Effector memory CD8-positive, alpha-beta T cell (primary cell): ENCODE measurements around the gene KCNN3.

Experiments
- ATAC-seq: fragments of 150-1000 bp; cut with Tn5 transposase; replicated peaks from 2 replicates; pipeline ENCODE4 v1.10.0; 2021; ENCODE audit warnings: mild to moderate bottlenecking, moderate library complexity
- DNase-seq, 3 experiments: peaks; one replicate each; pipeline ENCODE4 v3.0.0; 2021
- H3K27ac Mint-ChIP-seq, 2 donors: one replicate each; pipeline ENCODE4 v1.8.0; 2022; ENCODE audit warnings: mild to moderate bottlenecking in 2 of 2, mixed read lengths in 2 of 2, moderate library complexity in 2 of 2
- H3K27me3 Mint-ChIP-seq, 2 donors: one replicate each; pipeline ENCODE4 v1.8.0; 2022; ENCODE audit warnings: mixed read lengths in 2 of 2
- H3K36me3 Mint-ChIP-seq: one replicate; pipeline ENCODE4 v1.8.0; 2022; ENCODE audit warnings: mild to moderate bottlenecking, moderate library complexity, mixed read lengths; ENCODE audit not compliant: insufficient read depth
- H3K4me1 Mint-ChIP-seq, 2 donors: one replicate each; pipeline ENCODE4 v1.8.0; 2022; ENCODE audit warnings: low read depth in 2 of 2, mixed read lengths in 2 of 2
- H3K4me3 Mint-ChIP-seq, 2 donors: one replicate each; pipeline ENCODE4 v1.8.0; 2022; ENCODE audit warnings: mild to moderate bottlenecking in 2 of 2, mixed read lengths in 2 of 2, moderate library complexity in 2 of 2
- H3K9me3 Mint-ChIP-seq, 2 donors: one replicate each; pipeline ENCODE4 v1.8.0; 2022; ENCODE audit warnings: mixed read lengths in 2 of 2

KCNN3 gene

DNA sequence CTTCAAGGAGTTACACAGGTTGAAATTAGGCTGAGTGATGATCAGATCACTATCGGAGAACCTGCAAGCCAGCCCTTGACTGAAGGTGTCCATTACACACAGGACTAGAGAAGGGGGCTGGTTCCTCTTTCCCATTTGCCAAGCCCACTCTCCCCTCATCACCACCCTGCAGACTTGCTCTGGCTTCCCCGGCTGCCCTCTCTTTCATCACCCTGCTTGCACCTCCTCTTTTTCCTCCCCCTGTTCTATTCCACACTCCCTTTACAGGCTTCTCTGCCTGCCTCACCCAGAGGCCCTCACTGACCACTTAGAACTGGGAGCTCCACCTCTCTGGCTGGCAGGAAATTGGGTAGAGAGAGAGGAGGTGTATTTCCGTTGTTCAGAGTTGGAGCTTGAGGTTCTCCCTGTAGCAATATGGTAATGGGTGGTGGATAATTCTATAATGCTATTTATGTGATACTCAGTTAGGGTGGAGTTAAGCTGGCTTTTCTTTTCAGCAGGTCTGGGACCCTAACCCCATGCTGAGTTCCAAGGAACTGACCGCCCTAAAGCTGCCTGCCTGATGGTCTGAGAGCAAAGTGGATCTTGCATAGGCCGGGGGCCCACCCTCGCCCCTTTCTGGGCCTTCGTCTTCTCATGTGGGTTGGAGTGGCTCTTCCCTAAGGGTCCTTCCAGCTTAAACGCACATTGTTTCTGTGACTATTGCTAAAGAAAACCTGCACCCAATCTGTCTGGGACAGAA, 150.3 kb downstream of the KCNN3 start:
- Mint-ChIP-seq H3K4me1 (peaks cover 16 to 24% of the 10 kb centered on the region in 2 donors), H3K4me3 (no peak overlapping the region), H3K27me3 (no peaks in the 10 kb centered on the region), H3K36me3 (peaks cover 6% of the 10 kb centered on the region), H3K9me3 (no peaks in the 10 kb centered on the region), H3K27ac (no peak overlapping the region)
- ATAC-seq = peak; percentile 17
- no peak for DNase-seq

GRCh38 chr1:154718566-154718965, 151.5 kb downstream of the KCNN3 start:
- H3K9me3 Mint-ChIP-seq = no peaks in the 10 kb centered on the region
- H3K36me3 Mint-ChIP-seq = peaks cover 6% of the 10 kb centered on the region
- no peak for DNase-seq
- H3K27me3 Mint-ChIP-seq = no peaks in the 10 kb centered on the region
- H3K4me1 Mint-ChIP-seq = peaks cover 16 to 25% of the 10 kb centered on the region in 2 donors
- no peak for ATAC-seq
- H3K4me3 Mint-ChIP-seq = no peak overlapping the region
- peak overlapping the region in 1 of 2 donors; percentile 60 for H3K27ac Mint-ChIP-seq

- no peak for ATAC-seq
- peak overlapping the region in 1 of 2 donors; percentile 60 for H3K27ac Mint-ChIP-seq
- no peaks in the 10 kb centered on the region for H3K9me3 Mint-ChIP-seq
- peaks cover 16 to 25% of the 10 kb centered on the region in 2 donors for H3K4me1 Mint-ChIP-seq
- H3K27me3 Mint-ChIP-seq = peaks cover 0 to 1% of the 10 kb centered on the region in 2 donors
- no peak for DNase-seq
- no peak overlapping the region for H3K4me3 Mint-ChIP-seq
- peaks cover 6% of the 10 kb centered on the region for H3K36me3 Mint-ChIP-seq
These were observed 152.6 kb downstream of the KCNN3 start for GRCh38 chr1:154717528-154717924.

DNA sequence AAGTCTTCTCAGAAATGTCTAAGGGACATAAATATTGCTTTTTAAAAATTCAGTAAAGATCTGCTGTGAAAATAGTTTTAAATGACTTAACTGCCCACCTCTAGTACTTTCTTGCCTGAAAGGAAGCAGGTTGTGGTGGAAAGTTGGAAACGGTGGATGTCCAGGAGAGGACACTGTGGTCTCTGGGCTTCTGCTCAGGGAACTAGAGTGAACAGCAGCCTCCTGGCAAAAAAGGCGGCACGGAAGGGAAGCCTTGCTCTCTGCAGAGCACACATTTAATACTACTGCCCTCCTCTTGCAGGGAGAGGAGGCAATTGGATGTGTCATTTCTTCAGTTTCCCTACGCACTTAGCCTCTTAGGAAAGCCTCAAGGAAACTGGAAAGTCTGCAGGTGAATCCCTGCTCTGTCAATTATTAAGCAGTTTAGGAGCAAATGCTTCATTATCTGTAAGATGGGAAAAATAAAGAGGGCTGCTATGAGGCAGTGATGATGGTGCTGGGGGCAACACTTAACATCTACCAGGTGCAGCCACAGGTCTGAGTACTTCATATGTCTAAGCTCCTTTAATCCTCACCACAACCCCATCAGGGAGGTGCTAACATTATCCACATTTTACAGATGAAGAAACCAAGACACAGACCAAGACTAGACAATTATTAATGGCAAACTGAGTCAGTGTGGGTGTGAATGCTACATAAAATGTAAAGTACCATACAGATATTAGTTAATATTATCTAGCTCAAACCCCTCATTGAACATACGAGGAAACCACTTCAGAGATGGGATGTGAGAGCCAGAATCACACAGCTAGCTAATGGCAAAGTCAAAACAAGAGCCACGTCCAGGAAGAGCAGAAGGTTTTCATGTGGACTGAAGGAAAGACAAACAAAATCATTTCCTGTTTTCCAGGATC, 153.2 kb downstream of the KCNN3 start:
- no peak for DNase-seq
- ATAC-seq = no peak
- H3K27me3 Mint-ChIP-seq = peaks cover 5 to 8% of the 10 kb centered on the region in 2 donors
- peak overlapping the region in 1 of 2 donors; percentile 39 for H3K27ac Mint-ChIP-seq
- H3K4me1 Mint-ChIP-seq = peaks cover 16 to 25% of the 10 kb centered on the region in 2 donors
- peaks cover 6% of the 10 kb centered on the region for H3K36me3 Mint-ChIP-seq
- H3K4me3 Mint-ChIP-seq = no peak overlapping the region
- no peaks in the 10 kb centered on the region for H3K9me3 Mint-ChIP-seq

DNA sequence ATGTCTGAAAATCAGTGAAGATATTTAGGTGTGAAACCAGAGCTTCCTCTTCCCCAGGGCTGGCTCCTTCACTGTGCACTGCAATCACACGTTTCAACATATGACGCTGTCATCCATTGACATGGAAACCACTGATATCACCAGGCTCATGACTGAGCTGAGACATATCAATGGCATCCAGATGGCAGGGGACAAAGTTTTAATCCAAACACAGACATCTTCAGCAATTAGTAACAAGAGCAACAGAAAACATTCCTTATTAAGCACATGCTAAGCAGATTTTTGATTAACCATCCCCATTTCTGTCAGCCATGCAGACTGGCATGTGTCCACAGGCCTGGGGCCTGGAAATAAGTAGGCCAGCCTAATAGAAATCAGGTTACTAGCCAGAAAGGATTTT, 154.1 kb downstream of the KCNN3 start:
- Mint-ChIP-seq H3K4me1 (peaks cover 16 to 25% of the 10 kb centered on the region in 2 donors), H3K4me3 (peak overlapping the region; percentile 19 to 46), H3K27ac (peak overlapping the region in 1 of 2 donors; percentile 47), H3K9me3 (no peaks in the 10 kb centered on the region), H3K36me3 (peaks cover 4% of the 10 kb centered on the region), H3K27me3 (peaks cover 9 to 10% of the 10 kb centered on the region in 2 donors)
- peak; percentile 98 for ATAC-seq
- peak; percentile 15 to 43 (median 38) for DNase-seq

GRCh38 chr1:154715385-154715784, 154.7 kb downstream of the KCNN3 start:
- peaks cover 9 to 10% of the 10 kb centered on the region in 2 donors for H3K27me3 Mint-ChIP-seq
- H3K4me1 Mint-ChIP-seq = peaks cover 16 to 22% of the 10 kb centered on the region in 2 donors
- H3K36me3 Mint-ChIP-seq = peaks cover 4% of the 10 kb centered on the region
- ATAC-seq (no peak), DNase-seq (no peak)
- H3K4me3 Mint-ChIP-seq = peak overlapping the region; percentile 19 to 46
- no peaks in the 10 kb centered on the region for H3K9me3 Mint-ChIP-seq
- peak overlapping the region in 1 of 2 donors; percentile 47 for H3K27ac Mint-ChIP-seq

- no peak overlapping the region for H3K27ac Mint-ChIP-seq
- H3K4me1 Mint-ChIP-seq = peaks cover 11 to 19% of the 10 kb centered on the region in 2 donors
- peak; percentile 21 for ATAC-seq
- H3K27me3 Mint-ChIP-seq = peaks cover 9 to 16% of the 10 kb centered on the region in 2 donors
- peaks cover 4% of the 10 kb centered on the region for H3K36me3 Mint-ChIP-seq
- H3K4me3 Mint-ChIP-seq = no peak overlapping the region
- no peaks in the 10 kb centered on the region for H3K9me3 Mint-ChIP-seq
- DNase-seq = no peak
These were observed 155.4 kb downstream of the KCNN3 start for GRCh38 chr1:154714638-154715037.

- Mint-ChIP-seq H3K36me3 (peaks cover 4% of the 10 kb centered on the region), H3K27me3 (peaks cover 13 to 21% of the 10 kb centered on the region in 2 donors), H3K4me1 (peaks cover 8 to 16% of the 10 kb centered on the region in 2 donors), H3K4me3 (no peak overlapping the region), H3K9me3 (no peaks in the 10 kb centered on the region), H3K27ac (no peak overlapping the region)
- DNase-seq (no peak), ATAC-seq (no peak)
These were observed 155.9 kb downstream of the KCNN3 start for GRCh38 chr1:154714052-154714623.

DNA sequence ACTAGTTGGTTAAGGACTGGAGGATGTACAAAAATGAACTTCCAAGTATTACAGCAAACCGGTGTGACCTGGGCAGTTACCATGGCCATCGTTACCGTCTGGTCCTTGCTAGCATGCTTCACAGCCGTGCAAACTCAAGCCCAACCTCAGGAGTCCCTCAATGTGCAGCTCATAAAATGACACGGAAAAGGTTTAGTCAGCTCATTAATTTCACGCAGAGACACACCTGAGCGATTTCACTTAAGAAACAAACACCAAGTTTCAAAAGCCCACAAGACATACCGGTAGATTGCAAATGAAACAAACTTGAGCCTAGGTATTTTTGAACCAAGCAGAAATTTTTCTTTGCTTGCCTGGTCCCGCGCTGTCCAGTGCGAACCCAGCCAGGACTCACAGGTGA, 157.1 kb downstream of the KCNN3 start:
- H3K27ac Mint-ChIP-seq = no peak overlapping the region
- H3K27me3 Mint-ChIP-seq = peaks cover 19 to 31% of the 10 kb centered on the region in 2 donors
- H3K36me3 Mint-ChIP-seq = peaks cover 4% of the 10 kb centered on the region
- no peak for ATAC-seq
- no peak for DNase-seq
- H3K4me3 Mint-ChIP-seq = no peak overlapping the region
- H3K4me1 Mint-ChIP-seq = peaks cover 8 to 16% of the 10 kb centered on the region in 2 donors
- H3K9me3 Mint-ChIP-seq = no peaks in the 10 kb centered on the region

DNA sequence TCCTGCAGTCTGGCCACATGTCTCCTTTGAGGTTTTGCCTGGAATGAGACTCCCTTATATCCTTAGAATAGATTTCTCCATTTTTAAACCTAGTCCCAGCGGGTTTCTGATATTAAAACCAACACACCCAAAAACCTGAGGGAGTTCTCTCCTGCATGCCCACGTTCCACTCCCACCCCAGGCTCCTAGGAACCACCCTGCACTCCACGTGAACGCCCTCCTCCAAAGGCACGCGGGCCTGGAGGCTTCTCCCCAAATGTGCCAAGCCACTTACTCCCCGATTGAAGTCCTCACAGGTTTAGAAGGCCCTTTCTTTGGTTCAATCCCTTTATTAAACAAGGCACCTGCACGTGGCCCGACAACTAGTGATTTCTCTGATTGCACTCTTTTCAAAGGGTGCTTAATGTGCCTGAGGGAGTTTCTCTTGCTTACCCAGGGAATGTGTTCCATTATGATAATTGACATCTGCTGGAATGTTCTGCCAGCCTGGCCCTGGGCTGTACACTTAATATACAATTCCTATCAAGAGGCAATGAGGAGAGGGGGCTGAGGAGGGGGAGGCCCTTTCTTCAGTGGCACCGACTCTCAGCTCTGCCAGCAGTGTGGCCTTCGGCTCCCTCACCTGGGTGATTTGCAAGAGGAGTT, 157.8 kb downstream of the KCNN3 start:
- Mint-ChIP-seq H3K4me3 (no peak overlapping the region), H3K27ac (no peak overlapping the region), H3K9me3 (no peaks in the 10 kb centered on the region), H3K27me3 (peaks cover 27 to 38% of the 10 kb centered on the region in 2 donors), H3K4me1 (peaks cover 8 to 16% of the 10 kb centered on the region in 2 donors), H3K36me3 (peaks cover 4% of the 10 kb centered on the region)
- ATAC-seq = no peak
- DNase-seq = no peak

GRCh38 chr1:154711416-154711815, 158.7 kb downstream of the KCNN3 start:
- Mint-ChIP-seq H3K4me1 (peaks cover 8 to 16% of the 10 kb centered on the region in 2 donors), H3K4me3 (no peak overlapping the region), H3K27ac (no peak overlapping the region), H3K9me3 (no peaks in the 10 kb centered on the region), H3K36me3 (peaks cover 4% of the 10 kb centered on the region), H3K27me3 (peaks cover 28 to 41% of the 10 kb centered on the region in 2 donors)
- ATAC-seq = no peak
- no peak for DNase-seq

GRCh38 chr1:154710106-154710505, 160.0 kb downstream of the KCNN3 start:
- Mint-ChIP-seq H3K27ac (no peak overlapping the region), H3K36me3 (no peaks in the 10 kb centered on the region), H3K9me3 (no peaks in the 10 kb centered on the region), H3K4me3 (no peak overlapping the region), H3K27me3 (peaks cover 28 to 47% of the 10 kb centered on the region in 2 donors), H3K4me1 (peaks cover 0 to 5% of the 10 kb centered on the region in 2 donors)
- ATAC-seq (no peak), DNase-seq (no peak)
